OCI-LY7 (cell line): ENCODE results near the gene VWA5B1.
A peak's percentile ranks its signal among the peaks of the same experiment; 100 is the strongest.

ENCODE experiments used
- EZH2phosphoT487 ChIP-seq: fragments of 200-600 bp; sonication (generic); IDR thresholded peaks from 2 replicates; pipeline ENCODE4 v1.6.1; 2018; ENCODE audit warnings: low read depth, borderline replicate concordance, mild to moderate bottlenecking, mixed run types, antibody characterized with exemption, low read length, moderate library complexity, mixed read lengths
- TF ChIP-seq, protein P1 (sequence below): fragments of 200-600 bp; sonication (generic); conservative IDR thresholded peaks from 2 replicates; pipeline ENCODE4 v1.5.1; 2014; ENCODE audit warnings: mild to moderate bottlenecking, antibody characterized with exemption, low read length, moderate library complexity, mixed read lengths

DNA sequence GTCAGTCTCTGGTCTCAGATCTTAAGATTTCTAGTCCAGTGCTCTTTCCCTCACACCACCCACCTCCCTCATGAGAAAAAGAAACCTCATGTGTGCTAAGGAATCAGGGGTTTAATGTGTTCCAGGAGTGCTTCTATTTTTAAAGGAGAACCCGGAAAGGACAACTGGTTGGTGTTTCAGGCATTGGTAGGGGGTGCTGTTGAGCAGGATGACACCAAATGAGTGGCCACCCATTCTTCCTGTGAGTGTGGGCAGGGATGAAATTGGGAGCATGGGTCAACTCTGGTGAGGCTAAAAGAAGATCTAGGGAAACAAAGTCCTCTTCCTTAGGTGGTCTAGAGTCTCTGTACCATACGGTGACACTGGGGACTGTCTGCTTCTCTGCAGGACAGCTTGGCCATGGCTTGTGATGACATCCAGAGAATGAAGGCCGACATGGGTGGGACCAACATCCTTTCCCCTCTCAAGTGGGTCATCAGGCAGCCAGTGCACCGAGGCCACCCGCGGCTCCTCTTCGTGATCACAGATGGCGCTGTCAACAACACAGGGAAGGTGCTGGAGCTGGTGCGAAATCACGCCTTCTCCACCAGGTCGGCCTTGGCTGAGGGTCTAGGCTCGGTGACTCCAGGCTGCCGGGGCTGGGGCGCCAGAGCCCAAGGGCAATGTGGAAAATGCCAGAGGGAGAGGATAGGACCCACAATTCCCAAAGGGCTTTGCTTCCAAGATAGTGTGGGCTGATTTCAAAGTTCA, 39.3 kb downstream of the VWA5B1 start:
- no peak for TF ChIP-seq EZH2phosphoT487
- TF ChIP-seq, protein P1, sequence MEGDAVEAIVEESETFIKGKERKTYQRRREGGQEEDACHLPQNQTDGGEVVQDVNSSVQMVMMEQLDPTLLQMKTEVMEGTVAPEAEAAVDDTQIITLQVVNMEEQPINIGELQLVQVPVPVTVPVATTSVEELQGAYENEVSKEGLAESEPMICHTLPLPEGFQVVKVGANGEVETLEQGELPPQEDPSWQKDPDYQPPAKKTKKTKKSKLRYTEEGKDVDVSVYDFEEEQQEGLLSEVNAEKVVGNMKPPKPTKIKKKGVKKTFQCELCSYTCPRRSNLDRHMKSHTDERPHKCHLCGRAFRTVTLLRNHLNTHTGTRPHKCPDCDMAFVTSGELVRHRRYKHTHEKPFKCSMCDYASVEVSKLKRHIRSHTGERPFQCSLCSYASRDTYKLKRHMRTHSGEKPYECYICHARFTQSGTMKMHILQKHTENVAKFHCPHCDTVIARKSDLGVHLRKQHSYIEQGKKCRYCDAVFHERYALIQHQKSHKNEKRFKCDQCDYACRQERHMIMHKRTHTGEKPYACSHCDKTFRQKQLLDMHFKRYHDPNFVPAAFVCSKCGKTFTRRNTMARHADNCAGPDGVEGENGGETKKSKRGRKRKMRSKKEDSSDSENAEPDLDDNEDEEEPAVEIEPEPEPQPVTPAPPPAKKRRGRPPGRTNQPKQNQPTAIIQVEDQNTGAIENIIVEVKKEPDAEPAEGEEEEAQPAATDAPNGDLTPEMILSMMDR: peak; percentile 67
